Skin epidermis (tissue), 12 donors: ENCODE results near the gene HOXC5.

ENCODE experiments used
- H3K27ac ChIP-seq, 21 experiments: fragments of 200-600 bp; sonication (generic) in 11 of 21; one replicate each; pipeline ENCODE4 v1.5.0; 2020; ENCODE audit warnings: mild to moderate bottlenecking in 3 of 21, inconsistent platforms in 2 of 21, moderate library complexity in 2 of 21
- H3K4me3 ChIP-seq, 7 experiments: fragments of 200-600 bp; sonication (generic) in 2 of 7; one replicate each; pipeline ENCODE4 v1.5.0; 2020; ENCODE audit warnings: inconsistent platforms in 2 of 7, mild to moderate bottlenecking in 2 of 7, moderate library complexity in 1 of 7

Gene HOXC5

GRCh38 chr12:53994264-53995001 is 38.4 kb upstream of the HOXC5 start:
- Histone ChIP-seq H3K4me3 (peak overlapping the region in 6 of 7 experiments; percentile 33 to 54 (median 40)), H3K27ac (peak overlapping the region in 16 of 21 experiments; percentile 35 to 98 (median 86))

DNA sequence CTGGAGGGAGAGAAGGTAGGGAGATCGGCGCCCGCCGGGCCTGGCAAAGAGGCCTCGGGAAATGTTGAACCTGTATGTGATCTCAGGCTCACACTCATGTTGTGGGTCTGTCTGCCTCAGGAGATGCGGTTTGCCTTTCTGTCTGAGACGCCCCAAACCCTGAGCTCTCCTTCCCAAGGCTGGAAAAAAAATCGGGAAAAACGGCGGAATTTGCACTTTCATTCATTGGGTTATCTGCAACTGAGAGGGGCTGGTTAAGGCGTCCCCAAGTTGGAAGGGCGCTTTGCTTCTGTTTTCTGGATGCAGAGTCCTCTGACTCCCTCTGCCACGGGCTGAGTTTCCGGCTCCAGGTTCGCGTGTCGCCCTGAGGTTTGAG is 37.9 kb upstream of the HOXC5 start:
- peak overlapping the region in 17 of 21 experiments; percentile 28 to 98 (median 85) for H3K27ac ChIP-seq

DNA sequence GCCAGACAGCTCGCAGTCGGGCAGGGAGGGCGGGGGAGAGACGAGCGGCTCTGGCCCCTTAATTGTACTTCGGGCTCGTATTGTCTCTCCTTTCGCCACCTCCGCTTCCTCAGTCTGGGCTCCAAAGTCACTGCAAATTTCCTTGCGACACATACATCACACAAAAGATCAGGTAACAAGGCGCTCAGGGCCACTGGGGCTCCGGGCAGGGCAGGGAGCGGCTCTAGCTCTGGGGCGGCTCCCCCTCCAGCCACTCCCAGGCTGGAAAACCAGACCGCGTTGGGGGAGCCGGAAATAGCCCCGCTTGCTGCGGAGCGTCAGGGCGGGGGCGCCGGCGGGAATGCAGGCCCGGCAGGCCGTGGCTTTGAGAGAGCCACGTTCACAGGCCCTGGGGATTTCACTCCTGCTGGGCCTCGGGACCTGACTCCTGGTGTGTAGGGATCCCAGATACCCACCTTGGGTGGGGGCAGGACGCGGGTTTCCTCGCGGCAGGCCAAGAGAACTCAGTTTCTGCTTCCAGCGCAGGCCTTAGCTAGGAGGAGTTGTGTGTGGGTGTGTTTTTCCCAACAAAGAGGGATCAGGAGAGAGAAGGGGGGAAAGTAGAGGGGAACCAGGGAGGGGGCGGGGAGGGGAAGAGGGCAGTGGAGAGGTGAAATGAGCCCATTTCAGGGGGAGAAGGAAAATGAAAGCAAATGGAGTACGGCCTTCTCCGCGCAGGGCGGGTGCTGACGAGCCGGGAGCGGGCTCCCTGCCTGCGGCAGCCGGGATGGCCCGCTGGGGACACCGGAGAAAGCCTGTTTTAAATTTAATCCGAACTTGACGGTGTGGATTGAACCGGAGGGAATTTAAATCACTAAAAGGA is 37.2 kb upstream of the HOXC5 start:
- Histone ChIP-seq H3K4me3 (peak overlapping the region; percentile 31 to 54 (median 39)), H3K27ac (peak overlapping the region in 20 of 21 experiments; percentile 11 to 98 (median 82))

More for the DNA sequence above, 37.9 kb upstream of the HOXC5 start:
- H3K4me3 ChIP-seq = peak overlapping the region; percentile 31 to 54 (median 39)

- H3K27ac ChIP-seq = peak overlapping the region in 18 of 21 experiments; percentile 11 to 98 (median 84)
- H3K4me3 ChIP-seq = peak overlapping the region; percentile 31 to 54 (median 39)
These were observed 36.3 kb upstream of the HOXC5 start for GRCh38 chr12:53996240-53997203.

DNA sequence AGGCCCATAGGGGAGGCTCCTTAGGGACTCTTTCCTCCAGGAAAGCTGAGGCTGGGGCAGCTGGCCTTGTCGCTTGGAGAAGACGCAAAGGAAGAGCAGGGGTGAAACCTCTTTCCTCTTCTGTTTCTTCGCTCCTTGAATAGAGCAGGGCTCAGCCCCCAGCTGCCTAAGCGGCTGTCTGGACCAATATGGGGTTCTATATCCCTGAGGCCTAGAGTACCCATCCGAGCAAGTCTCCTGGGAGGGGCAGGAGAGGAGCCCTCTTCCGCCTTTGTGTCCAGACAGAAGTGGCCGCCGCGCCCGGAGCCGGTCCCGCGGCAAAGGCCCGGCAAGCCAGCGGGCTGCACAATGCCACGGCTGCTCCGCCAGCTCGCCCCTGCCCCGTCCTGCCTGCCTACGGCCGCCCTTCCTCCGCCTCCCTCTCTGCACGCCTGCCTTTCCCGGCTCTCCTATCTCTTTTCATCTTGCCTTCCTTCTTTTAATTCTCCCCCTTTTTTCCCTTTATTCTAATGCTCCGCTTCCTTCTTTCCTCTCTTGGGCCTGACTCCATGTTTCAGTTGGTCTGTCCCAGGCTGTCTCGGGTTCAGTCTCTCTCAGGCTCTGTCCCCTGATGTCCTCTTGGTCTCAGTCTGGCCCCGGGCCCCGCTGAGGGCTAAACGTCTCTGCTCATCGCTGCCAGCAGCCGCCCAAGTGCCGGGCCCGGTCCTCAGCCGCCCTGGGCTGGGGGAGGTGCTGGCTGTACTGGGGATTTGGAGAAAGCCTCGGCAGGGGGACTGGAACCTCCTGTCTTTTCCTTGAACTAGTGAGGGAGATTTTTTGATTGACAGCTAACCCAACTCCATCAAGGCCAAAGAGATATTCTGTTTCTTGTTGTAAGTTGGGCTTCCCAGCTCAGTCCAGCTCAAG is 35.4 kb upstream of the HOXC5 start:
- H3K27ac ChIP-seq = peak overlapping the region in 12 of 21 experiments; percentile 1 to 98 (median 84)
- H3K4me3 ChIP-seq = peak overlapping the region in 1 of 7 experiments; percentile 4

DNA sequence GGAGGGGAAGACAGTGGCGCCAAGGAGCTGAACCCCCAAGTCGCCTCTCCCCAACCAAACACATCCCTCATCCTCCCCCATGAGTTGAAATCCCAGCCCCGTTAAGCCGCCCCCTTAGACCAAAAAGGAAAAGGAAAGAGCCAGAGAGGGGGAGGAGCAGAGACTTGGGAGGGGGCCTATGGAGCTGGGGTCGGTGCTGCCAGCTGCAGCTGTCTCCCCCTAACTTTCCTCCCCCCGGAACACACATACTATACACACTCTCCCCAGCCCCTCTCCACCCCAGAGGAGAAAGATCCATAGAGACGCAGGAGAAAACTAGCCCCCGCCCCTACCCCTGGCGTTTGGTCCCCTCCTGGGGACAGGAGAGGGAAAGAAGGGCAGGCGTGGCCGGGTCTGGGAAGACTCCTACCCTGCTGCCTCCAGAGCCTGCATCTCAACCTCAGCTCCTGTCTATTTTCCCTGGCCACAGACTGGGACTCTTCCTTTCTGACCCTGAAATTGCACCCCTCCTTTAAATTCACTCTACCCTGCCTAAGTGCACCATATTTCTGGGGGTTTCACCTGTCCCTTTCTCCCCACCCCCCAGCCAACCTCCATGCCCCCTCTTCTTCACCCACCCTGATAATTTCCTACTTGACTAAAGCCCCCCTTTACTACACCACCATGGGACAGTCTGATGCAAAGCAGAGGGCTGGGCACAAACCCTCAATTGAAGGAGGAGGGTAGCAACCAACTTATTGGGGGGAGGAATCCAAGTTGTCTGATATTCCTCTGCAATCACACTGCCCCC is 34.5 kb upstream of the HOXC5 start:
- H3K27ac ChIP-seq = peak overlapping the region in 8 of 21 experiments; percentile 40 to 98 (median 94)
- peak overlapping the region in 1 of 7 experiments; percentile 64 for H3K4me3 ChIP-seq

- Histone ChIP-seq H3K27ac (peak overlapping the region in 8 of 21 experiments; percentile 88 to 99 (median 95)), H3K4me3 (peak overlapping the region in 4 of 7 experiments; percentile 40 to 68 (median 55))
These were observed 34.0 kb upstream of the HOXC5 start for GRCh38 chr12:53998900-53999236.

GRCh38 chr12:53999559-54000115 is 33.2 kb upstream of the HOXC5 start:
- peak overlapping the region in 19 of 21 experiments; percentile 54 to 99 (median 88) for H3K27ac ChIP-seq
- H3K4me3 ChIP-seq = peak overlapping the region; percentile 40 to 68 (median 46)

DNA sequence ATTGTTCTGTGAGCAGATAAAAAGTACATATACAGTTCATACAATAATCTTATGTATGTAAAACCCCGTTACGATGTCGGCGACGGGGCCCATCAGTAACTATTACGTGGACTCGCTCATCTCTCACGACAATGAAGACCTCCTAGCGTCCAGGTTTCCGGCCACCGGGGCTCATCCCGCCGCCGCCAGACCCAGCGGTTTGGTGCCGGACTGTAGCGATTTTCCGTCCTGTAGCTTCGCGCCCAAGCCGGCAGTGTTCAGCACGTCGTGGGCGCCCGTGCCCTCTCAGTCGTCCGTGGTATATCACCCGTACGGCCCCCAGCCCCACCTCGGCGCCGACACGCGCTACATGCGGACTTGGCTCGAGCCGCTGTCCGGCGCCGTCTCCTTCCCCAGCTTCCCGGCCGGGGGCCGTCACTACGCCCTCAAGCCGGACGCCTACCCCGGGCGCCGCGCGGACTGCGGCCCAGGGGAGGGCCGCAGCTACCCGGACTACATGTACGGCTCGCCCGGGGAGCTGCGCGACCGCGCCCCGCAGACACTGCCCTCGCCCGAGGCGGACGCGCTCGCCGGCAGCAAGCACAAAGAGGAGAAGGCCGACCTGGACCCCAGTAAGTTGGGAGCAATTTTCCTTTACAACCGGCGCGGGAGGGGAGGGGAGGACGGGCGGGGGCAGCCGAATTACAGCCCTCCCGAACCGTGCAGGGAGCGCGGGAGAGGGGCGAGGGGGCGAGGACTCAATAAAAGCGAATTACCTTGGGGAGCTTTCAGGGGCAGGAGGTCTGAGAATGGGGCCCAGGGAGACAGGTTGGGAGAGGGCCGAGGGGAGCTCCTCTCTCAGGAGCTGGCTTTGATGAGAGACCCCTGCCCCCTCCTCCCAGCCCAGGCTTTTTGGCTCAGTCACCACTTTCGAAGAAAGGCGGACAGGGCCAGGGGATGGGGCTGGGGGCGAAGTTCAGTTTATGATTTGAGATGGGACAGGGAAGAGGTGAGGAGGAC is 32.4 kb upstream of the HOXC5 start, which contains the start of gene HOXC9:
HOXC9 (plus strand) TSS at position 46 of the 999 bp plus-strand sequence; CDS start at position 74, 28 bp downstream.
- Histone ChIP-seq H3K27ac (peak within 1 kb of the TSS in 19 of 21 experiments; percentile 54 to 99 (median 88)), H3K4me3 (peak within 1 kb of the TSS; percentile 40 to 68 (median 46))

- H3K4me3 ChIP-seq = peak overlapping the region in 3 of 7 experiments; percentile 41 to 68 (median 46)
- H3K27ac ChIP-seq = peak overlapping the region in 7 of 21 experiments; percentile 2 to 99 (median 93)
These were observed 31.3 kb upstream of the HOXC5 start for GRCh38 chr12:54001283-54002187.

- Histone ChIP-seq H3K4me3 (no peak overlapping the region), H3K27ac (peak overlapping the region in 3 of 21 experiments; percentile 97 to 99 (median 98))
These were observed 30.5 kb upstream of the HOXC5 start for GRCh38 chr12:54002278-54002914.

- Histone ChIP-seq H3K27ac (peak overlapping the region in 5 of 21 experiments; percentile 34 to 99 (median 97)), H3K4me3 (no peak overlapping the region)
These were observed 29.9 kb upstream of the HOXC5 start for GRCh38 chr12:54002915-54003389.

GRCh38 chr12:54003625-54004024 is 29.2 kb upstream of the HOXC5 start:
- no peak overlapping the region for H3K4me3 ChIP-seq
- H3K27ac ChIP-seq = peak overlapping the region in 6 of 21 experiments; percentile 14 to 99 (median 75)
